GM21360 (cell line): ENCODE data around the gene NPHS1.

Source experiments
- ATAC-seq: cut with Tn5 transposase; IDR thresholded peaks from one replicate; pipeline ENCODE4 v1.9.1; 2021; ENCODE audit warnings: mild to moderate bottlenecking, moderate library complexity; ENCODE audit not compliant: unreplicated experiment

The NPHS1 gene

DNA sequence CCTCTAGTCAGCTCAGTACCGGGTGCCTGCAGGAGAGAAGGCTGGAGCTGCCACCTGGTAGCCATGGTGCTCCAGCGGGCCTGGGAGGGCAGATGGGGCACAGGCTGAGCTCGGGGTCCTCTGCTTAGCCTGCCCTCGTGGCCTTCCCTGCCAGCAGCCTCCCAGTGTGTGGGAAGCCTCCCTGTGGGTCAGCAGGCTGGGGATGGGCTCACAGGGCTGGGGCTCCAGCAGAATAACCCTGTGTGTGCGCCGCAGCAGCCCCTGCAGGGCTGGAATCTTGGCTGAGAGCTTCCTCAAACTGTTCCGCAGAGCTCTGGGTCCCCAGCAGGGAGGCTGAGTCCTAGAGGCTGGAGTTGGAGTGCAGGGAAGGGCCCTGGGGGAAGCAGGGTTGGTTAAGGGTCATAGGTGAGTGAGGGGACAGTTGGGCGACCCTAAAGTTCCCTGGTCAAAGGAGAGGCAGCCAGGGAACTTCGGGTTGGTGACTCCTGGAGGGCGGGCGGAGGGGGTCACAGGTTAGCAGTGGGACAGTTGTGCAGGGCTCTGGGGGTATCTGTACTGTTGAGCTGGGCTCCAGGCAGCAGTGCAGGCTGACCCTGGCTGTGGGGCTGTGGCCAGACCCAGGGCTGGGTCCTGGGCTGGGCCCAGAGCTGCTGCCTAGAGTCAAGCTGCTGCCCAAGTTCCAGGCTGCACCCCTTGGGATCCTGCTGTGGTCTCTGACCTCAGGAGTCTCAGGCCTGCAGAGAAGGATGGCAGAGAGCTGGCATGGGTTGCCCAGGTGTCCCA, 62.9 kb downstream of the NPHS1 start:
- no peak for ATAC-seq

DNA sequence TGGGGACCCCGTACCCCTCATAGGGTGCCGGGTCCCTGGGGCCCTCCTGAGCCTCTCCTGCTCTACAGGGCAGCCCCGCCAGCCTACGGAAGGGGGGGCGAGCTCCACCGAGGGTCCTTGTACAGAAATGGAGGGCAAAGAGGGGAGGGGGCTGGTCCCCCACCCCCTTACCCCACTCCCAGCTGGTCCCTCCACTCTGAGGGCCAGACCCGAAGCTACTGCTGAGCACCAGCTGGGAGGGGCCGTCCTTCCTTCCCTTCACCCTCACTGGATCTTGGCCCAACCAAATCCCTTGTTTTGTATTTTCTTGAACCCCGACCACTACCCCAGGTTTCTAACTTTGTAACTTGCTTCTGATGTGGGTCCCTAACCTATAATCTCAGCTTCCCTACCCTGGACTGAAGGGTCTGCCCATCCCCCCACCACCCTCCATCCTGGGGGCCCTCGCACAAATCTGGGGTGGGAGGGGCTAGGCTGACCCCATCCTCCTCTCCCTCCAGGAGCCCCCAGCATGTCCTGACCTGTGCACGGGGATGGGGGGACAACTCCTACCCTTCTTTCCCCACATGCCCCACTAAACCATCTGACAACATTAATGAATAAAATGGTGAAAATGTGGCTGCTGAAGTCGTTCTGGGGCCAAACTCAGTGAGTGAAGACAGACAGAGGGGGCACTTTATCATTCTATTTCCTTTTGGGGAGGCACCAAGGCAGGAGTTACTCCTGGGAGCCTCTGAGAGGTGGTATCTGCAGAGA, 63.9 kb downstream of the NPHS1 start:
- no peak for ATAC-seq

DNA sequence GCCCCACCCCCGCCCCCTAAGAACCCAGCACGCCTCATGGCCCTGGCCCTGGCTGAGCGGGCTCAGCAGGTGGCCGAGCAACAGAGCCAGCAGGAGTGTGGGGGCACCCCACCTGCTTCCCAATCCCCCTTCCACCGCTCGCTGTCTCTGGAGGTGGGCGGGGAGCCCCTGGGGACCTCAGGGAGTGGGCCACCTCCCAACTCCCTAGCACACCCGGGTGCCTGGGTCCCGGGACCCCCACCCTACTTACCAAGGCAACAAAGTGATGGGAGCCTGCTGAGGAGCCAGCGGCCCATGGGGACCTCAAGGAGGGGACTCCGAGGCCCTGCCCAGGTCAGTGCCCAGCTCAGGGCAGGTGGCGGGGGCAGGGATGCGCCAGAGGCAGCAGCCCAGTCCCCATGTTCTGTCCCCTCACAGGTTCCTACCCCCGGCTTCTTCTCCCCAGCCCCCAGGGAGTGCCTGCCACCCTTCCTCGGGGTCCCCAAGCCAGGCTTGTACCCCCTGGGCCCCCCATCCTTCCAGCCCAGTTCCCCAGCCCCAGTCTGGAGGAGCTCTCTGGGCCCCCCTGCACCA, 65.0 kb downstream of the NPHS1 start:
- ATAC-seq, result no peak

DNA sequence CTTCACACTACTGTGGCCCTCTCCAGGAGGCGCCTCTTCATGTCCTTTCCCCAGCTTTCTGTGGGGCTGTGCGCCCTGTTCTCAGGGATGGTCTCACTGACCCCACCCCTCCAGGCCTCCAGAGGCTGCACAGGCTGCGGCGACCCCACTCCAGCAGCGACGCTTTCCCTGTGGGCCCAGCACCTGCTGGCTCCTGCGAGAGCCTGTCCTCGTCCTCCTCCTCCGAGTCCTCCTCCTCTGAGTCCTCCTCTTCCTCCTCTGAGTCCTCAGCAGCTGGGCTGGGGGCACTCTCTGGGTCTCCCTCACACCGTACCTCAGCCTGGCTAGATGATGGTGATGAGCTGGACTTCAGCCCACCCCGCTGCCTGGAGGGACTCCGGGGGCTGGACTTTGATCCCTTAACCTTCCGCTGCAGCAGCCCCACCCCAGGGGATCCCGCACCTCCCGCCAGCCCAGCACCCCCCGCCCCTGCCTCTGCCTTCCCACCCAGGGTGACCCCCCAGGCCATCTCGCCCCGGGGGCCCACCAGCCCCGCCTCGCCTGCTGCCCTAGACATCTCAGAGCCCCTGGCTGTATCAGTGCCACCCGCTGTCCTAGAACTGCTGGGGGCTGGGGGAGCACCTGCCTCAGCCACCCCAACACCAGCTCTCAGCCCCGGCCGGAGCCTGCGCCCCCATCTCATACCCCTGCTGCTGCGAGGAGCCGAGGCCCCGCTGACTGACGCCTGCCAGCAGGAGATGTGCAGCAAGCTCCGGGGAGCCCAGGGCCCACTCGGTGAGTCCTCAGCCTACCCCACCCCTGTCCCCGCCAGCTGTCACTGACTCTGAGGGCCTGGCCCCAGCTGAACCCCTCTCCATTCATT, 65.8 kb downstream of the NPHS1 start:
- ATAC-seq, result no peak

DNA sequence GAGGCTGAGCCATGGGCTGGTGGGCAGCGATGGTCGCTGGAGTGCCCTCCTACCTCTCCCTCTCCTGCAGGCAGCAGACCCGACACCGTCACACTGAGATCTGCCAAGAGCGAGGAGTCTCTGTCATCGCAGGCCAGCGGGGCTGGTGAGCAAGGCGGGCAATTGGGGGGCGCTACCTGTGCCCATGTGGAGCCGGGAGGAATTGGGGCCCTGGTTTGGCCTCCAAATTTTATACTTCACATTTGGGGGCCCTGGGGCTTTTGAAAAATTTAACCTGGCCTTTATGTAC, 67.0 kb downstream of the NPHS1 start:
- ATAC-seq, result no peak

DNA sequence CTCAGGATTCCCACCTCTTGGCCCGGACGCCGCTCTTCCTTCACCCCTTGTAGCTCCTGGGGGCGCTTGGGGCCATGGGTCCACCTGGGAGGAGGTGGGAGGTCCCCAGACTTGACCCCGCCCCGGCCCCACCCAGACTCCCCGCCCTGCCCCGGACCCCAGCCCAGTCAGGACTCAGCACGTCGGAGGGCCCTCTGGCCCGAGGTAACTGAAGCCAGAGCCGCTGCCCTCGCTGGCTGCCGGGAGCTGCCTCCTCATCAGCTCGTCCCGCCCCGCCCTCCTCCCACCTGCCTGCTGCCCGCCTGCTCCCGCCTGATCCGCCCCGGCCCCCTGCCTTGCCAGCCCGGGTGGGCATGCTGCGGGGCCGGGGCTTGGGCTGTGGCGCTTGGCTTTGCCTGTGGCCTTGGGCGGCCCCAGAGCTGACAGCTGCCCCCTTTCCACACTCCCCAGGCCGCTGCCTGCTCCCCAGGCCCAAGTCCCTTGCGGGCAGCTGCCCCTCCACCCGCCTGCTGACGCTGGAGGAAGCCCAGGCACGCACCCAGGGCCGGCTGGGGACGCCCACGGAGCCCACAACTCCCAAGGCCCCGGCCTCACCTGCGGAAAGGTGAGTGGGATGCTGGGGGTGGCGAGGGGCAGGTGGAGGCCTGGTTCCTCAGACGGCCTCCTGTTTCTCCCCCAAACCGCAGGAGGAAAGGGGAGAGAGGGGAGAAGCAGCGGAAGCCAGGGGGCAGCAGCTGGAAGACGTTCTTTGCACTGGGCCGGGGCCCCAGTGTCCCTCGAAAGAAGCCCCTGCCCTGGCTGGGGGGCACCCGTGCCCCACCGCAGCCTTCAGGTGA, 67.6 kb downstream of the NPHS1 start:
- ATAC-seq, result no peak

DNA sequence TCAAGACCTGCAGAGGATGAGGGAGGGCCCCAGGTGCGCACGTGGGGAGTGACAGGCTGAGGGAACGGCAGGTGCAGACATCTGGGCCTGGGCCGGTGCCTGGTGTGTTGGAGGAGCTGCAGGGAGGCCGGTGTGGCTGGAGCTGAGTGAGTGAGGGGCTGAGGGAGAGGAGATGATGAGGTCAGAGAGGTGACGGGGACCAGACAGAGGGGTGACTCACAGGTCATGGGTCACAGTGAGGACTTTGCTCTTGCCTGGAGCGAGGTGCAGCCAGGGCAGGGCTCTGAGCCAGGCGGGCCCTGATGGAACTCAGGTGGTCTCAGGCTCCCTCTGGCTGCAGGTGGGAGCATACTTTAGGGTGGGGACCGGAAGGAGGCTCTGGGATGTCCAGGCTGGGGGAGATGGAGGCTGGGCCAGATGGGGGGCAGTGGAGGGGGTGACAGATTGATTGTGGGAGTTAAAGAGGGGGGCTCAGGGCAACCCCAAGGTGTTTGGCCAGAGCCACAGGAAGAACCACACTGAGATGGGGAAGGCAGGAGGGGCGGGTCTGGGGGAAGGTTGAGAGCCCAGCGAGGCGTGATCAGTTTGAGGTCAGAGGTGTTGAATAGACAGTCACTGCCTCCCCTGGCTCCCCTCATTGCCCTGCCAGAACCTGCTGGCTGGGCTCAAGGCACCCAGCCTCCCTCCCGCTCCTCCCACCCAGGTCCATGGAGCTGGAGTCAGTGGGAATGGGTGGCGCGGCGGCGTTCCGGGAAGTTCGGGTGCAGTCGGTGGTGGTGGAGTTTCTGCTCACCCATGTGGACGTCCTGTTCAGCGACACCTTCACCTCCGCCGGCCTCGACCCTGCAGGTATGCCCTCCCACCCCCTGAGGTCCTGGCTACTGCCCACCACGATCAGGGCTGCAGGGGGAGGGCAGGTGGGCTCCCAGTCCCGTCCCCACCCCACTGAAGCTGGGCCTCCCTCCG, 68.6 kb downstream of the NPHS1 start:
- no peak for ATAC-seq

DNA sequence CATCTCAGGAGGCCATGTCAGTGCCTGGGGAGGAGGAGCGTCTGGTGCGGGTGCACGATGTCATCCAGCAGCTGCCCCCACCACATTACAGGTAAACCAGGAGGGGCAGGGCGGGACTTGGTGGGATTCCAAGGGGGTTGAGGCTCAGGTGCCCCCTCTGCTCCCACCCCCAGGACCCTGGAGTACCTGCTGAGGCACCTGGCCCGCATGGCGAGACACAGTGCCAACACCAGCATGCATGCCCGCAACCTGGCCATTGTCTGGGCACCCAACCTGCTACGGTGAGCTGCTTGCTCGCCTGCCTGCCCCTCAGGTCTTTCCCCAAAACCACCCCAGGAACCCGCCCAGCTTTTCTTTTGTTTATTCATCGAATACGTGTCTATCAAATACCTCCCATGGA, 69.7 kb downstream of the NPHS1 start:
- ATAC-seq, result no peak

DNA sequence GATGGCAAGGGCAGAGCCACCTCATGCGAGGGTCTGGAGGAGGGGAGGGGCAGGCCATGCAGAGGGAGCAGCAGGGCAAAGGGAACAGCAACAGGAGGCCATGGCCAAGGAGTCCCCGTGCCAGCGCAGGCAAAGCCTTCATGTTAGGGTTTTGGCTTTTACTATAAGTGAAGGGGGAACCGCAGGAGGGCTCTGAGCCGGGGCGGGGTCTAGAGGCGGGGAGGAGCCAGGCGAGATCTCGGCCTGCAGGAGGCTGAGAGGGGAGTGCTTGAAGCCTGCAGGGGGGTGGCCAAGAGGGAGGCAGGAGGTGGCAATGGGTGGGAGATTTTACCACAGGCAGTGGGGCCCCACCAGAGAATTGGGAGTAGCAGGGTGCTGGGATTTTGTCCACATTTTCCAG, 70.7 kb downstream of the NPHS1 start:
- no peak for ATAC-seq

DNA sequence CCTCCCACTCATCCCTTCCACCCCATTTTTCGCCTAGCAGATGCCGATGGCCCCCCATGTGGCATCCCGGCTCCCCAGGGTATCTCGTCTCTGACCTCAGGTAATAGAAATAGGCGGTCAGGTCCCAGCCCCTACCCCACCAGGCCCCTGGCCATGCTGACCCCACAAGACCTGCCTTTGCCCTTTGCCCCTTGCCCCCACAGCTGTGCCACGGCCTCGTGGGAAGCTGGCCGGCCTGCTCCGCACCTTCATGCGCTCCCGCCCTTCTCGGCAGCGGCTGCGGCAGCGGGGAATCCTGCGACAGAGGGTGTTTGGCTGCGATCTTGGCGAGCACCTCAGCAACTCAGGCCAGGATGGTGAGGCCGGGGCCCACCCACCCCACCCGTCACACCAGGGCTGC, 71.6 kb downstream of the NPHS1 start:
- no peak for ATAC-seq

DNA sequence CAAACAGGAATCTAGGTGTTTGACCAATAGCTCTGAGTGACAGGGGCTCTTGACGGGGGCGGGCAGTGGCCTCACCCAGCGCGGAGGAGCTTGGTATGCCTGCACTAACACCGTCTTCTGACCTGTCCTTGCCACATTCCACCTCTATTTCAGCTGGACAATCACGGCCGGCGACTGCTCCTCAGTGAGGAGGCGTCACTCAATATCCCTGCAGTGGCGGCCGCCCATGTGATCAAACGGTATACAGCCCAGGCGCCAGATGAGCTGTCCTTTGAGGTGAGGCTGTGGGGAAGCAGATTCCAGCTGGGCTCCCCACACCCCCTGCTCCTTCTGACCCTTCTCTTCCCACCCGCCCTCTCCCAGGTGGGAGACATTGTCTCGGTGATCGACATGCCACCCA, 72.2 kb downstream of the NPHS1 start:
- no peak for ATAC-seq

DNA sequence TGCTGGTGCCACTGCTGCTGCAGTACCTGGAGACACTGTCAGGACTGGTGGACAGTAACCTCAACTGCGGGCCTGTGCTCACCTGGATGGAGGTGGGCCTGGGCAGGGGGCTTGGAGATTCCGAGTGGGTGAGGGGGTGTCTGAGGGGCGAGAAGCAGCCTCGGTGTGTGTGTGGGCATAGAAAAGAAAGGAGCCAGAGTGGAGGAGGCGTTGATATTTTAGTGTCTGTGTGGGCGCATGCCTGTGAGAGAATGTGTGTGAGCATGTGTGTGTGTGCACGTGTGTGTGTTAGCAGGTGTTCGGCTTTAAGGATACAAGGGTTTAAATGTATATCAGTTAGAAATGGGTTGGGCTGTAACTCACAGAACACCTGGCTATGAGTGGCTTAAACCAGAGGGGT, 73.3 kb downstream of the NPHS1 start:
- no peak for ATAC-seq

DNA sequence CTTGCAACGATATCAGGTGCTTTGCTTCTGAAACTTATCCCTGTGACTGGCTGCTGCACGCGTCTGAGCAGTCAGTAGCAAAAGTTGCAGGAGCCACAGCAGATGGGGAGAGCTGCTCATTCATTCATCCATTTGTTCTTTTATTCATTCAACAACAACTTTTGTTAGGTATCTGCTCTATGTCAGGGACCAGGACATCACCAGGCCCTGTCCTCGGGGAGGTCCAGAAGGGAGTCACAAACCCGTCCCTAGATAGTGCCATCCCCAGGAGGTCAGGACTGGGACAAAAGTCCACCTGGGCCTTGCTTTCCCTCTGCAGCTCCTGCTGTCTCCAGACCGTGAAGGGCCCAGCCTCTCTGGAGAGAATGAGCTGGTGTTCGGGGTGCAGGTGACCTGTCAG, 74.3 kb downstream of the NPHS1 start:
- no peak for ATAC-seq

DNA sequence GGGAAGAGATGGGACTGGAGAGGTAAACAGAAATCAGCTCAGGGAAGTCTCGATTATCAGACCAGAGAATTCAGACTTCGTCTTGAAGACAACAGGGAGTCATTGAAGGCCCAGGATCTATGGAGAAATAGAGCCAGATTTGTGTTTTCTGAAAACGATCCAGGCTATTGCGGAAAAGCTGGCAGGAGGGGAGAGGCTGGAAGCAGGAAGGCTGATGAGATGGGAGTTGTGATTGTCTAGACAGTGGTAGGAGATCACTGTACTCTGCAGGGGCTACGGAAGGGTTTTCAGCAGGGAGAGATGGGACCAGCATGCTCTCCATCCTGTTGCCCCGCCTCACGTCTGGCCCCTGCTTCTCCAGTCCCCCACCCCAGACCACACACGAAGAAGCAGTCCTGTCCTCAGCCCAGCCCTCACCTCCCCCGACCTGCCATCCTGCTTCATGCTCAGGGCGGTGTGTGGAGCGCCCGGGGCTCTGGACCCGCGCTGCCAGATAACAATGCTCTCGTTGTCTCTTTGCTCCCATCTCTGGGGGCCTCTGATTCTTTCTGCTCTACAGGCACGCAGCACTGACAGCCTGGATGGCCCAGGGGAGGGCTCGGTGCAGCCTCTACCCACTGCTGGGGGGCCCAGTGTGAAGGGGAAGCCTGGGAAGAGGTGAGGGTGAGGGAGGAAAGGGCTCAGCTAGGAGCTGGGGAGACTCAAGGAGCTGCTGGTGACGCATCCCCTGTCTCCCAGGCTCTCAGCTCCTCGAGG, 75.0 kb downstream of the NPHS1 start:
- ATAC-seq, result no peak

DNA sequence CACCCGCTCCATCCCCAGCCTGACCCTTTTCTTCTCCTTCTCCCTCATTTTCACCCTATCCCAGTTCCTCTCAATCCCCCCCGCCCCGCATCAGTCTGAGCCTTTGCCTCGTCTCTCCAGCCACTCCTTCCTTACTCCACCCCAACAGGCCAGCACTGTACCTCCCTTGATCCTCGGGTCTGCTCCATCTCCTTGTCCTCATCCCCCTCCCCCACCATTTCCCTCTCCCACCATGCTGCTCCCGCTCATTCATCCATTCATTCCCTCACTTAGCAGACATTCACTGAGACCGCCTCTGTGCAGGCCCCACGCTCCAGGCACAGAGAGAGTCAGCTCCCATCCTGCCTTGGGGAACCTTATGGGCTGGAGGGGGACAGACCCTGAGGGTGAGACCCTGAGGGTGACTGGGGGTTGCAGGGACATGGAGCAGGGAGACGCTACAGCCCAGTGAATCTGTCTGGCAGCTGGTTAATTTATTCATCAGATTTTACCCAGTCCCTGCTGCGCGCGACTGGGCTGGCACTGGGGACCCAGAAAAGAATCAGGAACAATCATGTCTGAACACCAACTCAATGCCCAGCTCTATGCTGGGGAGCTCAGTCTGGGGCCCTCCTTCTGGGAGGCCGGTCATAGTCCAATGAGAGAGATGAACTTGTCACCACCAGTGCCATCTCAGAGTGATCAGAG, 76.1 kb downstream of the NPHS1 start:
- ATAC-seq, result no peak
